Activated CD4-positive, alpha-beta T cell treated with anti-CD3 and anti-CD28 coated beads, Interleukin-2, Interleukin-4, amounts not matched to agents 100 ng/mL and 50 ng/mL, durations not matched to agents 16 hours and 8 hours (primary cell): ENCODE data around the gene BRIP1.
"Not testable (repeated sequence)": the region's sequence is repeated elsewhere in the genome, so short reads cannot be mapped to it uniquely, and the experiment has no call there.

Experiments
- DNase-seq: peaks from one replicate; pipeline ENCODE4 v3.0.0-alpha.2; 2020; ENCODE audit warnings: low spot score

Gene BRIP1

GRCh38 chr17:61827649-61828395 lies 35.5 kb downstream of the BRIP1 start:
- DNase-seq: no peak

GRCh38 chr17:61826866-61827265 lies 36.5 kb downstream of the BRIP1 start:
- DNase-seq: not testable (repeated sequence)

GRCh38 chr17:61826198-61826597 lies 37.1 kb downstream of the BRIP1 start:
- DNase-seq: not testable (repeated sequence)

- DNase-seq: no peak
These were observed 37.7 kb downstream of the BRIP1 start for GRCh38 chr17:61825448-61826137.

GRCh38 chr17:61822326-61823285 lies 40.7 kb downstream of the BRIP1 start:
- DNase-seq: no peak

- no peak for DNase-seq
These were observed 41.7 kb downstream of the BRIP1 start for GRCh38 chr17:61821655-61822054.

GRCh38 chr17:61819265-61819664 lies 44.1 kb downstream of the BRIP1 start:
- not testable (repeated sequence) for DNase-seq

GRCh38 chr17:61818225-61818624 lies 45.1 kb downstream of the BRIP1 start:
- DNase-seq: no peak

- no peak for DNase-seq
These were observed 45.9 kb downstream of the BRIP1 start for GRCh38 chr17:61817452-61817851.

GRCh38 chr17:61816538-61816937 lies 46.8 kb downstream of the BRIP1 start:
- DNase-seq: no peak

GRCh38 chr17:61815863-61816503 lies 47.3 kb downstream of the BRIP1 start:
- no peak for DNase-seq

GRCh38 chr17:61814485-61814884 lies 48.8 kb downstream of the BRIP1 start:
- no peak for DNase-seq

GRCh38 chr17:61813211-61813610 lies 50.1 kb downstream of the BRIP1 start:
- DNase-seq: no peak

GRCh38 chr17:61812747-61813146 lies 50.6 kb downstream of the BRIP1 start:
- no peak for DNase-seq

- DNase-seq: no peak
These were observed 53.4 kb downstream of the BRIP1 start for GRCh38 chr17:61809816-61810392.

GRCh38 chr17:61808442-61808841 lies 54.9 kb downstream of the BRIP1 start:
- DNase-seq: no peak

GRCh38 chr17:61806936-61807335 lies 56.4 kb downstream of the BRIP1 start:
- DNase-seq: no peak

- DNase-seq: no peak
These were observed 57.1 kb downstream of the BRIP1 start for GRCh38 chr17:61806081-61806828.

GRCh38 chr17:61805399-61805798 lies 57.9 kb downstream of the BRIP1 start:
- DNase-seq: no peak

GRCh38 chr17:61803796-61804195 lies 59.5 kb downstream of the BRIP1 start:
- no peak for DNase-seq

- DNase-seq: no peak
These were observed 60.1 kb downstream of the BRIP1 start for GRCh38 chr17:61803216-61803615.
